IMR-90 (cell line): ENCODE results near the gene PSMG3. TPM values are rescaled to one million over a fixed set of nuclear protein-coding genes. Genes with fewer than 3 reads are reported as not detected.

ENCODE experiments used
- ATAC-seq: fragments of 200-7000 bp; cut with Tn5 transposase; 2 replicates; pipeline ENCODE4 v1.9.1; 2020; ENCODE audit warnings: low read depth, mild to moderate bottlenecking, moderate library complexity
- BruUV-seq: library from RNA; stranded (reverse); fragments of 400-500 nt; replicated peaks from 2 replicates; lab custom pipeline; 2021; lab: Mats Ljungman, UMichigan
- CTCF ChIA-PET: fragments of 300-600 bp; formaldehyde crosslinking; extraction: SDS; loops from one replicate; lab custom pipeline; 2021; ENCODE audit warnings: antibody characterized with exemption; lab: Yijun Ruan, JAX
- POLR2A ChIA-PET: fragments of 300-600 bp; sonication (Branson Sonifier 250); formaldehyde crosslinking; loops from one replicate; lab custom pipeline; 2022; ENCODE audit warnings: antibody characterized with exemption; ENCODE audit not compliant: unreplicated experiment; lab: Charles Lee
- DNase-seq: peaks from one replicate; pipeline ENCODE4 v3.0.0; 2013
- H2AFZ ChIP-seq: replicated peaks from 2 replicates; pipeline ENCODE3; 2013; ENCODE audit warnings: low read length, mild to moderate bottlenecking; ENCODE audit not compliant: poor library complexity
- H2AK5ac ChIP-seq: 2 replicates; pipeline ENCODE4 v1.6.1; 2013; ENCODE audit warnings: low read depth, low read length, inconsistent platforms
- H2AK9ac ChIP-seq: replicated peaks from 2 replicates; pipeline ENCODE3; 2013; ENCODE audit warnings: mild to moderate bottlenecking, low read depth, low read length, moderate library complexity; ENCODE audit not compliant: poor library complexity
- H2BK120ac ChIP-seq: 2 replicates; pipeline ENCODE4 v1.6.1; 2013; ENCODE audit warnings: low read depth, low read length, inconsistent platforms
- H2BK15ac ChIP-seq: 3 replicates; pipeline ENCODE4 v1.6.1; 2013; ENCODE audit warnings: low read depth, low read length, inconsistent platforms
- H2BK20ac ChIP-seq: 2 replicates; pipeline ENCODE4 v1.6.1; 2013; ENCODE audit warnings: low read depth, mild to moderate bottlenecking, inconsistent platforms, low read length, moderate library complexity
- H2BK5ac ChIP-seq: 2 replicates; pipeline ENCODE4 v1.6.1; 2013; ENCODE audit warnings: mild to moderate bottlenecking, low read depth, low read length, inconsistent platforms; ENCODE audit not compliant: poor library complexity, severe bottlenecking
- H3K14ac ChIP-seq: replicated peaks from 2 replicates; pipeline ENCODE4 v1.6.1; 2013; ENCODE audit warnings: low read depth, low read length, inconsistent platforms
- H3K18ac ChIP-seq: 2 replicates; pipeline ENCODE4 v1.6.1; 2013; ENCODE audit warnings: low read depth, low read length, control low read depth
- H3K23ac ChIP-seq: 2 replicates; pipeline ENCODE4 v1.6.1; 2013; ENCODE audit warnings: low read depth, low read length, inconsistent platforms
- H3K27ac ChIP-seq: 2 replicates; pipeline ENCODE4 v1.5.1; 2013; ENCODE audit warnings: mild to moderate bottlenecking, control low read depth, low read length; ENCODE audit not compliant: insufficient read depth
- H3K27me3 ChIP-seq: 2 replicates; pipeline ENCODE4 v1.6.1; 2013; ENCODE audit warnings: low read length; ENCODE audit not compliant: control insufficient read depth, insufficient read depth
- H3K36me3 ChIP-seq: 2 replicates; pipeline ENCODE4 v1.6.1; 2013; ENCODE audit warnings: low read length, mixed read lengths; ENCODE audit not compliant: control insufficient read depth, insufficient read depth
- H3K4ac ChIP-seq: 2 replicates; pipeline ENCODE4 v1.6.1; 2013; ENCODE audit warnings: low read depth, low read length, inconsistent platforms
- H3K4me1 ChIP-seq: 2 replicates; pipeline ENCODE4 v1.6.1; 2013; ENCODE audit warnings: low read length, mixed read lengths; ENCODE audit not compliant: control insufficient read depth, insufficient read depth
- H3K4me2 ChIP-seq: 2 replicates; pipeline ENCODE4 v1.6.1; 2013; ENCODE audit warnings: low read depth, mild to moderate bottlenecking, control low read depth, low read length, moderate library complexity
- H3K4me3 ChIP-seq: 2 replicates; pipeline ENCODE4 v1.5.1; 2013; ENCODE audit warnings: low read depth, mild to moderate bottlenecking, control low read depth, low read length, moderate library complexity; ENCODE audit not compliant: insufficient read depth
- H3K56ac ChIP-seq: 2 replicates; pipeline ENCODE4 v1.6.1; 2013; ENCODE audit warnings: low read length, inconsistent platforms; ENCODE audit not compliant: insufficient read depth; ENCODE audit errors: extremely low read depth
- H3K79me1 ChIP-seq, 2 experiments: 2 replicates each; pipeline ENCODE4 v1.6.1; 2013; ENCODE audit warnings: low read length in 2 of 2, inconsistent platforms in 1 of 2, low read depth in 1 of 2
- H3K9ac ChIP-seq: 2 replicates; pipeline ENCODE4 v1.6.1; 2013; ENCODE audit warnings: low read depth, low read length, control low read depth
- H3K9me1 ChIP-seq: 2 replicates; pipeline ENCODE4 v1.6.1; 2013; ENCODE audit warnings: low read length, inconsistent platforms; ENCODE audit not compliant: insufficient read depth
- H3K9me3 ChIP-seq: 2 replicates; pipeline ENCODE4 v1.6.1; 2013; ENCODE audit warnings: low read length; ENCODE audit not compliant: control insufficient read depth, insufficient read depth
- H4K20me1 ChIP-seq: 2 replicates; pipeline ENCODE4 v1.6.1; 2013; ENCODE audit warnings: low read length, inconsistent platforms; ENCODE audit not compliant: insufficient read depth
- H4K5ac ChIP-seq: 2 replicates; pipeline ENCODE4 v1.6.1; 2013; ENCODE audit warnings: mild to moderate bottlenecking, low read depth, low read length, control low read depth
- H4K8ac ChIP-seq, 2 experiments: 2 replicates each; pipeline ENCODE4 v1.6.1; 2013; ENCODE audit warnings: low read depth in 2 of 2, low read length in 2 of 2, control low read depth in 1 of 2, inconsistent platforms in 1 of 2
- H4K91ac ChIP-seq: 2 replicates; pipeline ENCODE4 v1.6.1; 2013; ENCODE audit warnings: low read depth, low read length, inconsistent platforms; ENCODE audit not compliant: insufficient read depth
- MAFK ChIP-seq: IDR thresholded peaks from 2 replicates; pipeline ENCODE4 v1.6.1; 2012; ENCODE audit warnings: low read depth, low read length, improper control_type of control experiment
- WGBS, 2 experiments: methylation state at CpG; one replicate each; pipeline versions ENCODE4 v1.1.5 to v1.1.7; 2013; ENCODE audit warnings: missing lambda C conversion rate in 2 of 2; ENCODE audit not compliant: insufficient read length in 1 of 2; ENCODE audit errors: extremely low coverage in 2 of 2; 5-methylcytosine and 5-hydroxymethylcytosine counted together
- dilution Hi-C: fragments of 300-500 bp; cut with HindIII; formaldehyde crosslinking; loops from one replicate; pipeline ENCODE4 v1.14.3; 2018; ENCODE audit warnings: low sequenced_read_pairs; ENCODE audit not compliant: unreplicated experiment
- in situ Hi-C: fragments of 300-500 bp; cut with MboI; formaldehyde crosslinking; loops from 3 replicates; pipeline ENCODE4 v1.14.3; 2019; ENCODE audit warnings: low sequenced_read_pairs, inconsistent platforms, mixed read lengths
- intact Hi-C: fragments of 100-400 bp; cut with micrococcal nuclease; formaldehyde crosslinking; loops from 2 replicates; pipeline ENCODE4 v1.10.0; 2022
- polyA plus RNA-seq, 3 experiments: library from polyadenylated mRNA; depleted of rRNA; stranded (reverse); fragments of >200 nt; gene quantifications; 2 replicates each; pipeline ENCODE4 v1.2.3, GENCODE V29; 2012; ENCODE audit warnings: low replicate concordance in 1 of 3
- total RNA-seq: library from RNA; depleted of rRNA; stranded (reverse); fragments of >200 nt; gene quantifications from 2 replicates; pipeline ENCODE4 v1.2.3, GENCODE V29; 2012
- TF ChIP-seq, protein P1 (sequence below): conservative IDR thresholded peaks from 2 replicates; pipeline ENCODE4 v1.5.1; 2012; ENCODE audit warnings: mild to moderate bottlenecking, low read depth, low read length, improper control_type of control experiment

The PSMG3 gene
- total and polyA plus RNA-seq, 2 of the 4 experiments (the other 2 are of a cell fraction) = 37.3 to 54.1 TPM

DNA sequence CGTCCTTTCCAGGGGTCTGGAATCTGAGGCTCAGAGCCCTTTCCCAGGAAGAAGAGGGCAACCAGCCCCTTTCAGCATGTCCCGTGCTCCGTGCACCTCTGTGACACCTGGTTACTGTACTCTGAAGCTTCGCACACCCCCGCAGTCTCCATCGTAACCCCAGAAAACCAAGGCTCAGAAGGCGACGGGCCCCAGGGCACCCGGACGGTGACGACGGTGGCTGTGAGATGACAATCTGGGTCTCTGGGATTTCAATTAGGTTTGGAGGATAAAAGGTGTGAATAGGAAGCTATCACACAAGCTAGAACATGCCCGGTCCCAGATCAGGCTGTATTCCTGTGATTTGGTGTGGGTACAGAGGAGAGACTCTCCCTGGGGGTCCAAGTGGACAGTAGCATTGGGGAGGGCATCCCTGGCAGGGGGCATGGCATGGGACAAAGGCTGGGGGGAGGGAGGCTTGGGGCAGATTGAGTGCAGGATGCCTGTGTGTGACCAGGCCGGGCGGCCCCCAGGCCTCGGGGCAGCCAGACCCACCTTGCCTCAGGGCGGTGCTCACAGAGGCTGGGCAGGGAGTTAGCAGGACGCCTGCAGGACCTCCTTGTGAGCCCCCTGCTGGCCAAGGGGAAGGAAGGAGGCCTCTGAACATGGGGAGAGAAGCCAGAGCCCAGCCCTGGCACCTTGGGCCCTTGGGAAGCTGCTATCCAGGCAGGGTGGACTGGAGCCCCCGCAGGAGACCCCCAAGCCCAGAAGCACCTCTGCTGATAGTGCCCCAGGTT lies 23.4 kb upstream of the PSMG3 start:
- Histone ChIP-seq H4K5ac (no peak overlapping the region), H3K4me2 (no peak overlapping the region), H2BK5ac (no peak overlapping the region), H3K14ac (no peak overlapping the region), H2AK9ac (peak overlapping the region; percentile 50), H3K4ac (no peak overlapping the region), H3K27me3 (peaks cover 65% of the 10 kb centered on the region), H3K4me3 (no peak overlapping the region), H3K36me3 (no peaks in the 10 kb centered on the region), H3K9me1 (no peaks in the 10 kb centered on the region), H3K9me3 (peaks cover 10% of the 10 kb centered on the region), H2BK20ac (no peak overlapping the region), H4K20me1 (no peaks in the 10 kb centered on the region), H3K56ac (no peak overlapping the region), H3K18ac (no peak overlapping the region), H2BK120ac (no peak overlapping the region), H3K27ac (no peak overlapping the region), H2AFZ (no peak overlapping the region), H2AK5ac (no peak overlapping the region), H3K23ac (no peak overlapping the region), H3K9ac (no peak overlapping the region), H3K4me1 (no peaks in the 10 kb centered on the region), H3K79me1 (no peaks in the 10 kb centered on the region), H4K8ac (no peak overlapping the region), H2BK15ac (no peak overlapping the region), H4K91ac (no peak overlapping the region)
- ATAC-seq (no peak), DNase-seq (no peak)
- 67% methylated on average over 17 of the region's 19 CpGs; no CpG with 5 or more reads in 1 of the 2 experiments for WGBS, 2 experiments
- intact Hi-C loops = no loop called here
- TF ChIP-seq MAFK = no peak
- TF ChIP-seq, protein P1, sequence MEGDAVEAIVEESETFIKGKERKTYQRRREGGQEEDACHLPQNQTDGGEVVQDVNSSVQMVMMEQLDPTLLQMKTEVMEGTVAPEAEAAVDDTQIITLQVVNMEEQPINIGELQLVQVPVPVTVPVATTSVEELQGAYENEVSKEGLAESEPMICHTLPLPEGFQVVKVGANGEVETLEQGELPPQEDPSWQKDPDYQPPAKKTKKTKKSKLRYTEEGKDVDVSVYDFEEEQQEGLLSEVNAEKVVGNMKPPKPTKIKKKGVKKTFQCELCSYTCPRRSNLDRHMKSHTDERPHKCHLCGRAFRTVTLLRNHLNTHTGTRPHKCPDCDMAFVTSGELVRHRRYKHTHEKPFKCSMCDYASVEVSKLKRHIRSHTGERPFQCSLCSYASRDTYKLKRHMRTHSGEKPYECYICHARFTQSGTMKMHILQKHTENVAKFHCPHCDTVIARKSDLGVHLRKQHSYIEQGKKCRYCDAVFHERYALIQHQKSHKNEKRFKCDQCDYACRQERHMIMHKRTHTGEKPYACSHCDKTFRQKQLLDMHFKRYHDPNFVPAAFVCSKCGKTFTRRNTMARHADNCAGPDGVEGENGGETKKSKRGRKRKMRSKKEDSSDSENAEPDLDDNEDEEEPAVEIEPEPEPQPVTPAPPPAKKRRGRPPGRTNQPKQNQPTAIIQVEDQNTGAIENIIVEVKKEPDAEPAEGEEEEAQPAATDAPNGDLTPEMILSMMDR = peak; percentile 22; the same call in 1 of the 2 replicates
- dilution Hi-C loops = no loop called here
- ChIA-PET CTCF (no interaction called here), POLR2A (no interaction called here)
- in situ Hi-C loops = no loop called here
- no TSS peak for BruUV-seq
